PC-9 (cell line): ENCODE measurements around the gene FCMR. TPM values are rescaled to one million over a fixed set of nuclear protein-coding genes. Genes with fewer than 3 reads are reported as not detected.

Experiments used
- BruUV-seq: library from RNA; stranded (reverse); fragments of 400-500 nt; replicated peaks from 2 replicates; lab custom pipeline; 2021; lab: Mats Ljungman, UMichigan
- CTCF ChIA-PET: fragments of 300-600 bp; sonication (Branson Sonifier 250); formaldehyde crosslinking; loops from one replicate; lab custom pipeline; 2022; ENCODE audit warnings: antibody characterized with exemption; lab: Charles Lee
- POLR2A ChIA-PET: fragments of 300-600 bp; sonication (Branson Sonifier 250); formaldehyde crosslinking; loops from one replicate; lab custom pipeline; 2022; ENCODE audit warnings: antibody characterized with exemption; ENCODE audit not compliant: unreplicated experiment; lab: Charles Lee
- DNase-seq, 2 experiments: peaks; one replicate each; pipeline versions ENCODE4 v3.0.0 to v3.0.0-alpha.2; 2015 to 2022; ENCODE audit warnings: mixed read lengths in 1 of 2
- H2AFZ ChIP-seq: fragments of 200-600 bp; sonication (generic); 2 replicates; pipeline ENCODE4 v1.8.1; 2017; ENCODE audit warnings: antibody characterized with exemption
- H3F3A ChIP-seq: fragments of 200-600 bp; sonication (generic); 2 replicates; pipeline ENCODE4 v1.8.1; 2017; ENCODE audit warnings: antibody characterized with exemption, mild to moderate bottlenecking, low read depth; ENCODE audit not compliant: insufficient read depth
- H3K27ac ChIP-seq: fragments of 200-600 bp; sonication (generic); 2 replicates; pipeline ENCODE4 v1.6.1; 2016; ENCODE audit warnings: mixed run types
- H3K27me3 ChIP-seq: fragments of 200-600 bp; sonication (generic); 2 replicates; pipeline ENCODE4 v1.6.1; 2016; ENCODE audit warnings: low read depth, mixed run types; ENCODE audit not compliant: insufficient read depth
- H3K36me3 ChIP-seq: fragments of 200-600 bp; sonication (generic); 2 replicates; pipeline ENCODE4 v1.6.1; 2016; ENCODE audit warnings: low read depth, mixed run types
- H3K4me1 ChIP-seq: fragments of 200-600 bp; sonication (generic); replicated peaks from 2 replicates; pipeline ENCODE4 v1.6.1; 2016; ENCODE audit warnings: mixed run types; ENCODE audit not compliant: insufficient read depth
- H3K4me2 ChIP-seq: fragments of 200-600 bp; sonication (generic); 2 replicates; pipeline ENCODE4 v1.6.1; 2017; ENCODE audit warnings: mixed run types
- H3K4me3 ChIP-seq: fragments of 200-600 bp; sonication (generic); 2 replicates; pipeline ENCODE4 v1.6.1; 2016; ENCODE audit warnings: mixed run types
- H3K79me2 ChIP-seq: fragments of 200-600 bp; sonication (generic); 2 replicates; pipeline ENCODE4 v1.6.1; 2017; ENCODE audit warnings: low read depth, mixed run types
- H3K9me2 ChIP-seq: fragments of 200-600 bp; sonication (generic); 2 replicates; pipeline ENCODE4 v1.8.1; 2017; ENCODE audit warnings: mild to moderate bottlenecking; ENCODE audit not compliant: insufficient read depth
- H3K9me3 ChIP-seq: fragments of 200-600 bp; sonication (generic); 2 replicates; pipeline ENCODE4 v1.8.1; 2016; ENCODE audit warnings: low read depth; ENCODE audit not compliant: insufficient read depth
- H4K20me1 ChIP-seq: fragments of 200-600 bp; sonication (generic); 2 replicates; pipeline ENCODE4 v1.8.1; 2017; ENCODE audit not compliant: insufficient read depth
- EZH2 ChIP-seq: fragments of 200-600 bp; sonication (generic); IDR thresholded peaks from 2 replicates; pipeline ENCODE4 v1.8.0; 2017; ENCODE audit warnings: antibody characterized with exemption, low read depth
- intact Hi-C: fragments of 100-400 bp; cut with micrococcal nuclease; formaldehyde crosslinking; loops from one replicate; pipeline ENCODE4 v1.10.0; 2022; ENCODE audit not compliant: unreplicated experiment
- total RNA-seq: library from RNA; stranded (reverse); gene quantifications from 2 replicates; pipeline ENCODE4 v1.2.3, GENCODE V29; 2021
- TF ChIP-seq, protein P1 (sequence below): fragments of 200-600 bp; sonication (generic); conservative IDR thresholded peaks from 2 replicates; pipeline ENCODE4 v1.6.1; 2017; ENCODE audit warnings: mixed run types, antibody characterized with exemption, mild to moderate bottlenecking, moderate library complexity

FCMR gene
- total RNA-seq, 1 experiment from 2014 or later = 1.2 TPM

DNA sequence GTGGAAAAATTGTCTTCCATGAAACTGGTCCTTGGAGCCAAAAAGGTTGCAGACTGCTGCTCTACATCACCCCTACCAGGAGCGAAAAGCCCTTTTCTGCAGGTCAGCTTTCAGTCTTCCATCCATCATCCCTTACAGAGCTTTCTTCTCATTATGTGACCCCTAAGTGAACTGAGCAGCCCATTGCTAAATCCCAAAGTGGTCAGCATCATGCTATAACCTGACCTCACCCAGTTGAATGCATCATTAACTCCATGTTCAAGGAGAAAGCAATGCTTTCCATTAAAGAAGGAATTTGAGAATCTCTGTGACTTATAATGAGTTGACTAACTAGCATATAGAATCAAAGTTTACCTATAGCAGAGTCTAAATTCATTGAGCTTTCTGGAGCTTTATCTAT lies 34.9 kb downstream of the FCMR start:
- CTCF ChIA-PET = no interaction called here
- H3K27ac ChIP-seq = no peak overlapping the region
- DNase-seq = no peak
- no peaks in the 10 kb centered on the region for H3K4me1 ChIP-seq
- no peak for TF ChIP-seq EZH2
- TF ChIP-seq, protein P1, sequence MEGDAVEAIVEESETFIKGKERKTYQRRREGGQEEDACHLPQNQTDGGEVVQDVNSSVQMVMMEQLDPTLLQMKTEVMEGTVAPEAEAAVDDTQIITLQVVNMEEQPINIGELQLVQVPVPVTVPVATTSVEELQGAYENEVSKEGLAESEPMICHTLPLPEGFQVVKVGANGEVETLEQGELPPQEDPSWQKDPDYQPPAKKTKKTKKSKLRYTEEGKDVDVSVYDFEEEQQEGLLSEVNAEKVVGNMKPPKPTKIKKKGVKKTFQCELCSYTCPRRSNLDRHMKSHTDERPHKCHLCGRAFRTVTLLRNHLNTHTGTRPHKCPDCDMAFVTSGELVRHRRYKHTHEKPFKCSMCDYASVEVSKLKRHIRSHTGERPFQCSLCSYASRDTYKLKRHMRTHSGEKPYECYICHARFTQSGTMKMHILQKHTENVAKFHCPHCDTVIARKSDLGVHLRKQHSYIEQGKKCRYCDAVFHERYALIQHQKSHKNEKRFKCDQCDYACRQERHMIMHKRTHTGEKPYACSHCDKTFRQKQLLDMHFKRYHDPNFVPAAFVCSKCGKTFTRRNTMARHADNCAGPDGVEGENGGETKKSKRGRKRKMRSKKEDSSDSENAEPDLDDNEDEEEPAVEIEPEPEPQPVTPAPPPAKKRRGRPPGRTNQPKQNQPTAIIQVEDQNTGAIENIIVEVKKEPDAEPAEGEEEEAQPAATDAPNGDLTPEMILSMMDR = no peak
- H3K27me3 ChIP-seq = no peaks in the 10 kb centered on the region
- H3K79me2 ChIP-seq = no peaks in the 10 kb centered on the region
- no peaks in the 10 kb centered on the region for H3K9me3 ChIP-seq
- H3K4me3 ChIP-seq = no peak overlapping the region
- H3F3A ChIP-seq = no peaks in the 10 kb centered on the region
- H3K4me2 ChIP-seq = no peak overlapping the region
- no peak overlapping the region for H2AFZ ChIP-seq
- POLR2A ChIA-PET = no interaction called here
- H3K9me2 ChIP-seq = no peaks in the 10 kb centered on the region
- intact Hi-C loops = no loop called here
- H4K20me1 ChIP-seq = no peaks in the 10 kb centered on the region
- H3K36me3 ChIP-seq = no peaks in the 10 kb centered on the region
- BruUV-seq = no TSS peak

DNA sequence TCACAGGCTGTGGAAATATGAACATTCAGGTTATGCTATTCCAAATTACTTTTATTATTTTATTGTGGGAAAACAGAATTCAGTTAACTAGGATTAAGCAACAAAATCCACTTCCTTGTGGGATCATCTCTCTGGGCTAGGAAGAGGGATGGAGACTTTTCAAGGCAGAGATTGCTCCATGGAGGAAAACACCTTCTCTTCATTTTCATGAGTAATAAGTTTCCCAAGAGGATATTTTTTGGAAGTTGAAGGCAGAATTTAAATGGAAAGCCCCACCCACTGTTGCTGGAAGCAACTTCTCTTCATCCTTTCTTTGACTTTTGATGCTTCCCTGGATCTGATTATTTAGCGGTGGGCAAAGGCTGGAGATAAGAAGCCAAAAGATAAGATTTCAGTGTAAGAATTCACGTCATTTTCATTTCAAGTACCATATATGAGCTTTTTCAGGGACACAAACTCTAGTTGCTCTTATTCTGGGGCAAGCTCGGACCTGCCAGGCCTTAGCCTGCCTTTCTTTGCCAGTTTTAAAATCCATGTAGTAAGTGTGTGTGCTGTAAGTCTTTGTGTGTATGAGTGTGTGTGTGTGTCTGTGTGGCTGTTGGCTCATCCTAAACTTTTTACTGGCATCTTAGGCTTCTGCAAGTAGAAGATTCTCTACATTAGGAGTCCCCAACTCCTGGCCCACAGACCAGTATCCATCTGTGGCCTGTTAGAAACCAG lies 36.2 kb downstream of the FCMR start:
- Histone ChIP-seq H3K36me3 (no peaks in the 10 kb centered on the region), H4K20me1 (no peaks in the 10 kb centered on the region), H3K4me1 (no peaks in the 10 kb centered on the region), H3K27ac (no peak overlapping the region), H3K9me3 (no peaks in the 10 kb centered on the region), H3K27me3 (no peaks in the 10 kb centered on the region), H3F3A (no peaks in the 10 kb centered on the region), H3K4me3 (no peak overlapping the region), H2AFZ (no peak overlapping the region), H3K79me2 (no peaks in the 10 kb centered on the region), H3K4me2 (no peak overlapping the region), H3K9me2 (no peaks in the 10 kb centered on the region)
- TF ChIP-seq, protein P1 = no peak
- TF ChIP-seq EZH2 = no peak
- no TSS peak for BruUV-seq
- ChIA-PET CTCF (no interaction called here), POLR2A (no interaction called here)
- intact Hi-C loops = no loop called here
- no peak for DNase-seq

DNA sequence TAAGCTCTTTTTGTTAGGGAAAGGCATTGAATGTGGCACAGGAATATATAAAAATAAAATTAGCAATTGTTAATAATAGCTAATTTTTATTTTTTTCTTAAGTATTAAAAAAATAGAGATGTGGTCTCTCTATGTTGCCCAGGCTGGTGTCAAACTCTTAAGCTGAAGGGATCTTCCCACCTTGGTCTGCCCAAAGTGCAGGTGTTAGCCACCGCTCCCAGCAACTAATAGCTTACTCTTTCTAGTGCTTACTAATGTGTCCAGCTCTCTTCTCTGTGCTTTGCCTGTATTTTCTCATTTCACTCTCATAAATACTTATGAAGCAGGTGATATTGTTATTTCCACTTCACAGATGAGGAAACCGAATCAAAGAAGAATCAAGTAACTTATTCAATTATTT lies 37.9 kb downstream of the FCMR start:
- POLR2A ChIA-PET = no interaction called here

More for the DNA sequence above, 37.9 kb downstream of the FCMR start:
- Histone ChIP-seq H3K4me1 (no peaks in the 10 kb centered on the region), H3K27ac (no peak overlapping the region), H3K27me3 (no peaks in the 10 kb centered on the region), H3K9me2 (no peaks in the 10 kb centered on the region), H3K4me2 (no peak overlapping the region), H3K79me2 (no peaks in the 10 kb centered on the region), H3K36me3 (no peaks in the 10 kb centered on the region), H4K20me1 (no peaks in the 10 kb centered on the region), H2AFZ (no peak overlapping the region), H3K4me3 (no peak overlapping the region), H3K9me3 (0 out of 2 replicates have a peak, but pooled peaks cover 7% of the 10 kb centered on the region), H3F3A (no peaks in the 10 kb centered on the region)
- DNase-seq = no peak
- BruUV-seq = no TSS peak
- CTCF ChIA-PET = no interaction called here
- no peak for TF ChIP-seq EZH2
- TF ChIP-seq, protein P1 = no peak
- intact Hi-C loops = no loop called here
